Mucosa of stomach (tissue), 1 donor: ENCODE data around the gene C1orf56.

Source experiments
- H3K27me3 ChIP-seq: one replicate; pipeline ENCODE4 v1.7.0; 2013; ENCODE audit warnings: mild to moderate bottlenecking, low read length; ENCODE audit not compliant: control insufficient read depth, insufficient read depth
- H3K36me3 ChIP-seq: one replicate; pipeline ENCODE4 v1.7.0; 2013; ENCODE audit warnings: low read length; ENCODE audit not compliant: control insufficient read depth, insufficient read depth
- H3K4me1 ChIP-seq: one replicate; pipeline ENCODE4 v1.7.0; 2013; ENCODE audit warnings: mild to moderate bottlenecking, low read length; ENCODE audit not compliant: control insufficient read depth, insufficient read depth
- H3K4me3 ChIP-seq: one replicate; pipeline ENCODE4 v1.7.0; 2013; ENCODE audit warnings: low read length
- H3K9ac ChIP-seq: one replicate; pipeline ENCODE4 v1.7.0; 2013; ENCODE audit warnings: mild to moderate bottlenecking, low read length, moderate library complexity
- H3K9me3 ChIP-seq: one replicate; pipeline ENCODE4 v1.7.0; 2013; ENCODE audit warnings: mild to moderate bottlenecking, low read length, moderate library complexity; ENCODE audit not compliant: control insufficient read depth
- donor health status: Pancreatic carcinoma.

C1orf56 gene

DNA sequence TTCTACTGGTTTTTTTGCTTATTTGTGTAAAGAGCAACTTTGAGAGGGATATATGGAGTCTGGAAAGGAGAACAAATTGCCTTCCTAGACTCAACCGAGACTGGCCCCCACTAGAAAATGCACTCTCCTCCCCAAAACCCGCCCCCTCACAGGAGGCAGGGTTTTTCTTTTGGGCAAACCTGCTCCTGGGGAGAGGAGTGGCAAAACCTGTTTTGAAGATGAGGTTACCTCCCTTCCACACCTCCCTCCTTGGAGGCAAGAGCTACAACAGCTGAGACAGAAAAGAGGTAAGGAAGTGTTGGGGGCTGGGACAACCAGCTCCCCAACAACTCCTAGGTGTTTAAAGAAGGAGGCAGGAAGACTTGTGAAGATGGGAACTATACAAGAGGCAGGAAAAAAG is 11.2 kb upstream of the C1orf56 start, which contains the start of gene BNIPL:
BNIPL (plus strand) TSS at position 231 of the 400 bp plus-strand sequence; CDS start at position 371, 140 bp downstream.
- Histone ChIP-seq H3K36me3 (no peaks in the 10 kb centered on the region), H3K9ac (no peak within 1 kb of the TSS), H3K27me3 (no peaks in the 10 kb centered on the region), H3K4me3 (no peak within 1 kb of the TSS), H3K9me3 (no peaks in the 10 kb centered on the region), H3K4me1 (peaks cover 15% of the 10 kb centered on the region)

DNA sequence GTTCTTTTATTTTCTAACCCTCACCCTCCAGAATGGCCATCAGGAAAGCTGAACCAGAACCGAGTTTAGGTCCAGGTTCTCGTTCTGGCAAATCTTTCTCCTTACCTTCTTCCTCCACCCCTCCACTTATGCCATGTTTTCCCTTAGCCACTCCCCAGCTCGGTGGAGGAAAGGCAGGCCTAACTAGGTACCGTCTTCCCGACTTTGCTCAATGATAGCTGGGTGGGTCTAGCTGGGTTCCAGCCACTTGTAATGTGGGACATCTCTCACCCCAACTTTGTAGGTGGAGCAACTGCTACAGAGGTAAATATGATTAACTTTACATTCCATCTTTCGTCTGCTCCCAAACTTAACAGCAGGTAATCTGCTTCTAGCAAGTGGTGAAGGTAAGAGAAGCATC is 10.5 kb upstream of the C1orf56 start:
- Histone ChIP-seq H3K4me3 (no peak overlapping the region), H3K9ac (no peak overlapping the region), H3K4me1 (peaks cover 15% of the 10 kb centered on the region), H3K36me3 (no peaks in the 10 kb centered on the region), H3K27me3 (no peaks in the 10 kb centered on the region), H3K9me3 (no peaks in the 10 kb centered on the region)

DNA sequence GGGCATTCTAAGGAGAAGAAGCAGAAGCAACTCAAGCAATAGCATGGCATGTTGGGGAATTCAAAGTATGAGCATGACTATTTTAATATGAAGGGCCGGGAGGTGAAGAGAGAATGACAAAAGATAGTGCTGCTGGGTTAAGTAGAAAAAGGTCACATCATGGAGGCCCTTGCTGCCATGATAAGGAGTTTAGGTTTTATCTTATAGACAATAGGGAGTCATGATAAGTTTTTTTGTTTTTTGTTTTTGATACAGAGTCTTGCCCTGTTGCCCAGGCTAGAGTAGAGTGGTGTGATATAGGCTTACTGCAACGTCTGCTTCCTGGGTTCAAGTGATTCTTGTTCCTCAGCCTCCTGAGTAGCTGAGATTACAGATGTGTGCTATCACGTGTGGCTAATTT is 8.0 kb upstream of the C1orf56 start:
- no peaks in the 10 kb centered on the region for H3K36me3 ChIP-seq

DNA sequence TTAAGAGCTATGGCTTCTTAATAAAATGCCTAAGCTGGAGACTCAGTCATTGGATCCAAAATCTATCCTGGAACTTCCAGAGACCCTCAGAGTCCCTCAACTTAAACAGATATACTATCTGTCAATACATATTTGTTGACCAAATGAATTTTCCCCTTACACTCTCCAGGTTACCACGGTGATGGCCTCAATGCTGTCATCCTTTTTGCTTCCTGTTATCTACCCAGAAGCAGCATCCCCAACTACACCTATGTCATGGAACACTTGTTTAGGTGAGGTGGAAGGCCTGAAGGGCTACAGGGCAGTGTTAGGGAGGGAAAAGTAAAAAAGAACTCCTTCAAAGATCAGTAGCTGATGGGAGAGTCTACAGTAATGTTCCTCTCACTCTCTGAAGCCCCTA is 4.4 kb upstream of the C1orf56 start:
- H3K9ac ChIP-seq: no peak overlapping the region
- H3K9me3 ChIP-seq: no peaks in the 10 kb centered on the region
- no peaks in the 10 kb centered on the region for H3K36me3 ChIP-seq
- H3K27me3 ChIP-seq: no peaks in the 10 kb centered on the region
- H3K4me1 ChIP-seq: peaks cover 7% of the 10 kb centered on the region
- no peak overlapping the region for H3K4me3 ChIP-seq

More for the DNA sequence above, 8.0 kb upstream of the C1orf56 start:
- Histone ChIP-seq H3K9ac (no peak overlapping the region), H3K9me3 (no peaks in the 10 kb centered on the region), H3K27me3 (no peaks in the 10 kb centered on the region), H3K4me1 (peaks cover 15% of the 10 kb centered on the region), H3K4me3 (no peak overlapping the region)

DNA sequence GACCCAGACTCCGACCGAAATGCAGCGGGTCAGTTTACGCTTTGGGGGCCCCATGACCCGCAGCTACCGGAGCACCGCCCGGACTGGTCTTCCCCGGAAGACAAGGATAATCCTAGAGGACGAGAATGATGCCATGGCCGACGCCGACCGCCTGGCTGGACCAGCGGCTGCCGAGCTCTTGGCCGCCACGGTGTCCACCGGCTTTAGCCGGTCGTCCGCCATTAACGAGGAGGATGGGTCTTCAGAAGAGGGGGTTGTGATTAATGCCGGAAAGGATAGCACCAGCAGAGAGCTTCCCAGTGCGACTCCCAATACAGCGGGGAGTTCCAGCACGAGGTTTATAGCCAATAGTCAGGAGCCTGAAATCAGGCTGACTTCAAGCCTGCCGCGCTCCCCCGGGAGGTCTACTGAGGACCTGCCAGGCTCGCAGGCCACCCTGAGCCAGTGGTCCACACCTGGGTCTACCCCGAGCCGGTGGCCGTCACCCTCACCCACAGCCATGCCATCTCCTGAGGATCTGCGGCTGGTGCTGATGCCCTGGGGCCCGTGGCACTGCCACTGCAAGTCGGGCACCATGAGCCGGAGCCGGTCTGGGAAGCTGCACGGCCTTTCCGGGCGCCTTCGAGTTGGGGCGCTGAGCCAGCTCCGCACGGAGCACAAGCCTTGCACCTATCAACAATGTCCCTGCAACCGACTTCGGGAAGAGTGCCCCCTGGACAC is 534 bp downstream of the C1orf56 start:
- H3K27me3 ChIP-seq: no peaks in the 10 kb centered on the region
- no peaks in the 10 kb centered on the region for H3K36me3 ChIP-seq
- H3K9ac ChIP-seq: peak overlapping the region; percentile 92
- no peaks in the 10 kb centered on the region for H3K9me3 ChIP-seq
- H3K4me1 ChIP-seq: peaks cover 20% of the 10 kb centered on the region
- peak overlapping the region; percentile 86 for H3K4me3 ChIP-seq

DNA sequence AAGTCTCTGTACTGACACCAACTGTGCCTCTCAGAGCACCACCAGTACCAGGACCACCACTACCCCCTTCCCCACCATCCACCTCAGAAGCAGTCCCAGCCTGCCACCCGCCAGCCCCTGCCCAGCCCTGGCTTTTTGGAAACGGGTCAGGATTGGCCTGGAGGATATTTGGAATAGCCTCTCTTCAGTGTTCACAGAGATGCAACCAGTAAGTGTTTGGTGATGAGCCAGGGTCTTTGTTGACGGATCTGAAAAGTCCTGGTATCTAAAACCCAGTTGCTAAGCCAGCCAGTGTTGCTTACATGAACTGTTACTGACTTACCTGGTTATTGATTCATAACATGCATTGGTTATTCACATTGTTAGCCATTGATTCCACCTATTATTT is 1.1 kb downstream of the C1orf56 start:
- peak overlapping the region; percentile 86 for H3K4me3 ChIP-seq
- H3K9me3 ChIP-seq: no peaks in the 10 kb centered on the region
- H3K4me1 ChIP-seq: peaks cover 20% of the 10 kb centered on the region
- H3K9ac ChIP-seq: peak overlapping the region; percentile 92
- H3K27me3 ChIP-seq: no peaks in the 10 kb centered on the region
- H3K36me3 ChIP-seq: no peaks in the 10 kb centered on the region

DNA sequence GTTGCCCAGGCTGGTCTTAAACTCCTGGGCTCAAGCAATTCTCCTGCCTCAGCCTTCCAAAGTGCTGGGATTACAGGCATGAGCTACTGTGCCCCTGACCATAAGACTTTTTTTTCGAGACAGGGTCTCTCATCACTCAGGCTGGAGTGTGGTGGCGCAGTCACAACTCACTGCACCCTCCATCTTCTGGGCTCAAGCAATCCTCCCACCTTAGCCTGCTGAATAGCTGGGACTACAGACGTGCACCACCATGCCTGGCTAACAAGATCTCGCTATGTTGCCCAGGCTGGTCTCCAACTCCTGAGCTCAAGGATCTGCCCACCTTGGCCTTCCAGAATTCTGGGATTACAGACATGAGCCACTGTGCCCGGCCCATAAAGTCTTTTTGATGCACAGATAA is 1.9 kb downstream of the C1orf56 start:
- Histone ChIP-seq H3K9ac (no peak overlapping the region), H3K4me3 (no peak overlapping the region), H3K27me3 (no peaks in the 10 kb centered on the region), H3K4me1 (peaks cover 27% of the 10 kb centered on the region), H3K9me3 (no peaks in the 10 kb centered on the region), H3K36me3 (peaks cover 6% of the 10 kb centered on the region)

DNA sequence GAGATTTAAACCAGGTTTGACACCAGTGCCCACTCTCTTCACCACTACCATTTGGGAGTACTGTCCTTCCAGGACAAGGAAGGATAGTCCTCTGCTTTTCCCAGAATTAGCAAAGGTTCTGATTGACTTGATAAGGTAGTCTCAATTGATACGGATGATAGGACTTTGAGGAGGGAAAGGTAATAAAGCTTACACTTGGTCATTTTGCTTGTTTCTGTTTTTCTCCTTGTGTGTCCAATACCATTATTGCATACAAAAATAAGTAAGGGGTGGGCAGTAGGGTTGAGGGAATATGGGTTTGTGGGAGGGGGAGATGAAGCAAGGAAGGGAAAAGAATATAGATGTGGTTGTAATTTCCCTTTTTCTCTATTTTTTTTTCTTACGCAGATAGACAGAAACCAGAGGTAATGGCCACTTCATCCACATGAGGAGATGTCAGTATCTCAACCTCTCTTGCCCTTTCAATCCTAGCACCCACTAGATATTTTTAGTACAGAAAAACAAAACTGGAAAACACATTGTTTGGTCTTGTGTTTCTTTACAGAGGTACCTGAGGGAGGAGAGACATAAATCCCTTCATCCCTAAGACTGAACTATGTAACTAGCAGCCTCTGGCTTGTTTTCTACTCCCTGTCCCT is 2.6 kb downstream of the C1orf56 start:
- Histone ChIP-seq H3K4me3 (no peak overlapping the region), H3K4me1 (peaks cover 34% of the 10 kb centered on the region)

DNA sequence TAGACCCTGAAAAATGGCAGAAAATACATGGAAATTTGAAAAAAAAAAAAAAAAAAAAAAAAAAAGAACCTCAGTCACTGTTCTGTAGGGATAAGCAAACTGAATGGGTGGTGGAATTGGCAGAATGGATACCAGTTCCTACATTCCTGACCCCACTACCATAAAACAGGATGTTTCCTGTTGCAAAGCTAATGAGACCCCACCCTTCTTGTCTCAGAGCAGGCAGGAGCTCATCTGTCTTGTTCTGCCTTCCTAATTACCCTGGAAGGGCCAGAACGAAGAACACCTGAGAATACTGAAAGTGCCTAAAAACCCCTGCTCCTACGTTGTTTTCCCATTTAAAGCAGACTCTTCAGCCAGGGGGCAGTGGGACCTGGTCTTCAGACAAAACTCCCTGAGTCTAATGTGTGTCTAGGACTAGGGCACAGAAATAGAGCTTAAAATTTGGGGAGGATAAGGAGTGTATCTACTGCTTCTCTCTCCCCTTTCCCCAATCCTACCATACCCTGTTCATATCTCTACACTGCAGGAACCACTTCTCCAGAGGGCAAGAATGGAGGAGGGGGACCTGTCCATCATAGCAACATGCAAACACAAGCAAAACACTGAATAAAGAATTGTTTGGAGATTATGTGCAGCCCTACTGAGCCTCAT is 3.9 kb downstream of the C1orf56 start:
- Histone ChIP-seq H3K9ac (no peak overlapping the region), H3K4me1 (peaks cover 47% of the 10 kb centered on the region), H3K27me3 (no peaks in the 10 kb centered on the region), H3K9me3 (no peaks in the 10 kb centered on the region), H3K36me3 (peaks cover 16% of the 10 kb centered on the region), H3K4me3 (no peak overlapping the region)

More for the DNA sequence above, 2.6 kb downstream of the C1orf56 start:
- Histone ChIP-seq H3K27me3 (no peaks in the 10 kb centered on the region), H3K36me3 (peaks cover 12% of the 10 kb centered on the region), H3K9ac (no peak overlapping the region), H3K9me3 (no peaks in the 10 kb centered on the region)

DNA sequence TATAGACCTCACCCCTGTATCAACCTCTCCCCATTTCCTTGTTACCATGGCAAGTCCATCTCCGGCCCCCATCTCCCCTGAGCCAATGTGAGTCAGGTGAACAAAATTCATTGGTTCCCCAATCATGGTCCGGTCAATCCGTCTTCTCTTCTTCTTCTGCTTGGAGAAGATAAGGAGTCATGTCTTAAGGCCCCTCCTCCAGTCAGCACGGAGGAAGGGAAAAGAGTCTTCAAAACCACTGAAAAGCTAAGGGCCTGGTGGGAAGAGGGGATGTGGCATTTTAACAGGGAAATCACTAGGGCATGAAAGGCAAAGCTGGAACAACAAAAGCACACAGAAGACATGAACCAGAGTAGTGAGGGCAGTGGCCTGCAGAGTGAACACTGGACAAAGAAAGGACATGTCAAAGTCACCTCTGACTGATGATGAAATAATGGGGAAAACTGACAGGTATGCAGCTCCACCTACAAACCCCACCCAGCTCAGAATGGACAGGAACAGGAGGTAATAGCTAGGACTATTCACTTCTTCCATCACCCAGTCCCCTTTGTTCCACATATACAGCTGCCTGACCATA is 7.5 kb downstream of the C1orf56 start:
- no peak overlapping the region for H3K4me3 ChIP-seq
- peaks cover 55% of the 10 kb centered on the region for H3K4me1 ChIP-seq
- H3K9ac ChIP-seq: peak overlapping the region; percentile 64
- H3K36me3 ChIP-seq: peaks cover 16% of the 10 kb centered on the region
- no peaks in the 10 kb centered on the region for H3K27me3 ChIP-seq
- H3K9me3 ChIP-seq: no peaks in the 10 kb centered on the region

DNA sequence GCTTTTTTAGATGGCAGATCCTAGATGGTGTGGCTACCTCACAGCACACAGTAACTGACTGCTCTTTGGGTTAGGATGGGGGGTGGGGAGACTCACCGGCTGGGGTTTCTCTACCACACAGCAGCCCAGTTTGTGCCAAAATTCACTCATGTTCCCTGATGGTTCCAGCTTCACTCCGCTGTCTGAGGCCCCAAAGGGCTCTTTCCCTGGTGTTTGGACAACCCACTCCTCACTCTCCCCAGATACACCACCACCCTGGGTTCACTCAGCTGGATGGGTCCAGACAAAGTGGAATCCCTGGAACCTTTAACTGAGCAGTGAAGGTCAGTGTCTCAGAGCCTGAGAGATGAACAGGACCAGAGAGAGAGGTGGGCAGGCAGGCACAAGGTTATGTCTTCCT is 8.0 kb downstream of the C1orf56 start:
- Histone ChIP-seq H3K4me3 (no peak overlapping the region), H3K9me3 (no peaks in the 10 kb centered on the region), H3K27me3 (no peaks in the 10 kb centered on the region), H3K4me1 (peaks cover 55% of the 10 kb centered on the region), H3K9ac (peak overlapping the region; percentile 64), H3K36me3 (peaks cover 16% of the 10 kb centered on the region)

DNA sequence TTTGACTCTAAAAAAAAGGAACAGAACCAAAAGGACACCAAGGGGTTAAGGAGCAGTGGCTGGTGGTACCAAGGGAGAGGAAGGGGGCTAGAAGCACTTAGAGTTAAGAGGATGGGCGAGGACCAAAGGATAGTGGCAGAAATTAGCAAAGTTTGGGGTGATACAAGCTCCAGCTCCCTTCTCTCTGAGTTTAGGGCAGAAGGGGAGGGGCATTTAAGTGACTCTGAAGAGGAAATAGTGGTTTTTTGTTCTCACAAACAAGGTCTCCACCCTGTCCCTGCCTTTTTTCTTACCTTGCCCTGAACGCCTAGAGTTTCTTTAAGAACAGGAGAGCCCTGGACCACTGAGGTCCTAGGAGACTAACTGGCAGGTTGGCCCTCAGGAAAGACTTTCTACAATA is 8.6 kb downstream of the C1orf56 start:
- H3K36me3 ChIP-seq: peaks cover 16% of the 10 kb centered on the region
- no peaks in the 10 kb centered on the region for H3K9me3 ChIP-seq
- H3K9ac ChIP-seq: peak overlapping the region; percentile 64
- H3K27me3 ChIP-seq: no peaks in the 10 kb centered on the region
- peak overlapping the region; percentile 14 for H3K4me3 ChIP-seq
- peaks cover 52% of the 10 kb centered on the region for H3K4me1 ChIP-seq
